HT-29 (cell line): ENCODE results near the gene PPP1CC. TPM values are rescaled to one million over a fixed set of nuclear protein-coding genes. Genes with fewer than 3 reads are reported as not detected.
A peak's percentile ranks its signal among the peaks of the same experiment; 100 is the strongest.
"Not testable (repeated sequence)": the region's sequence is repeated elsewhere in the genome, so short reads cannot be mapped to it uniquely, and the experiment has no call there.

Experiments
- DNase-seq: peaks from one replicate; pipeline ENCODE4 v3.0.0-alpha.2; 2015; ENCODE audit warnings: low spot score
- total RNA-seq: library from RNA; depleted of rRNA; stranded (reverse); fragments of >200 nt; shearing (Covaris generic); gene quantifications from 2 replicates; pipeline ENCODE4 v1.2.3, GENCODE V29; 2014; rRNA removed

The PPP1CC gene
- 105 and 120 TPM in 2 replicates for total RNA-seq

- DNase-seq = peak; percentile 96
Observed at GRCh38 chr12:110742718-110743570, at the start of gene PPP1CC. Gene PPP1CC (minus strand): TSS chr12:110742891. CDS start chr12:110742707, 184 bp downstream.

DNA sequence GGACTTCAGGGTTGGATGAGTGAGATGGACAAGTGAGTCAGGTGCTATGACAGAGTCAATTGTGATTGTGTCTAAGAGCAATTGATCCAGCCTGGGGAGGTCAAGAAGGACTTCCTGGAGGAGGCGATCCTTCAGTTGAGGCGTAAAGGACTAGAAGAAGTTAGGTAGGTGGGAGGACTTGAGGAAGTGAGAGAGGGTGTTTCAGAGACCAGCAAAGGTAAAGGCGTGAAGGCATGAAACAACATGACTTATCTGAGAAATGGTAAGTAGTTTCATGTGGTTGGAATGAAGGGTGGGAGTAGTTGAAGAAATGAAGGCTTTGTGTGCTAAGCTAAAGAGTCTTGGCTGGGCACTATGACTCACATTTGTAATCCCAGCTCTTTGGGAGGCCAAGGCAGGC lies 48.9 kb upstream of the PPP1CC start:
- no peak for DNase-seq

DNA sequence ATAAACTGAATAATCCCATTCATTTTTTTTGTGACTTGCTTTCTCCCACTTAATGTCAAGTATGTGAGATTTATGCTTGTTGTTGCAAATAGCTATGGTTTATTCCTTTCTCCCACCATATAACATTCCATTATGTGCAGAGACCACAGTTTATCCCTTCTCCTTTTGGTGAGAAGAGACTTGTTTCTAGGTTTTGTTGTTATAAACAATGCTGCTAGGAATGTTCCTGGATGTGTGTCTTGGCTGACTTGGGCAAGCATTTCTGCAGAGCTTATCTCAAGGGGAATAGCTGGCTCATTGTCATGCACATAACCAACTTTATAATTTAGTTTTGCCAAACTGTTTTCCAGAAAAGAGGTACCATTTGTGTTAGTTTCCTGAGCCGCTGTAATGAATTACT lies 47.6 kb upstream of the PPP1CC start:
- no peak for DNase-seq

DNA sequence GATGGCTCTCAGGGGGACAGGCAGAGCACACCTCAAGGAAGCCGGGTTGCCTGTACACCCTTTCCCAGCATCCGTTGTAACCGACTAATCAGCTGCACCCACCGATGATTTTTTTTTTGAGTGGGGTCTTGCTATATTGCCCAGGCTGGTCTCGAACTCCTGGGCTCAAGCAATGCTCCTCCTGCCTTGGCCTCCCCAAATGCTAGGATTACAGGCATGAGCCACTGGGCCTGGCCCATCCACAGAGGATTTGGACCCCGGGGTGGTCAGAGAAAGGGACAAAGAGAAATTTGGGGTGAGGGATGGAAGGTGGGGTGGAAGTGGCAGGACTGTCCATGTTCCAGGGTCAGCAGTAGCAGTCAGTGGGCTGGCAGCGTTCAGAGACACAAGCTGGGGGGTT lies 43.3 kb upstream of the PPP1CC start:
- no peak for DNase-seq

- DNase-seq = no peak
Observed at GRCh38 chr12:110785240-110785639, 42.5 kb upstream of the PPP1CC start.

GRCh38 chr12:110782922-110783321 lies 40.2 kb upstream of the PPP1CC start:
- DNase-seq = no peak

DNA sequence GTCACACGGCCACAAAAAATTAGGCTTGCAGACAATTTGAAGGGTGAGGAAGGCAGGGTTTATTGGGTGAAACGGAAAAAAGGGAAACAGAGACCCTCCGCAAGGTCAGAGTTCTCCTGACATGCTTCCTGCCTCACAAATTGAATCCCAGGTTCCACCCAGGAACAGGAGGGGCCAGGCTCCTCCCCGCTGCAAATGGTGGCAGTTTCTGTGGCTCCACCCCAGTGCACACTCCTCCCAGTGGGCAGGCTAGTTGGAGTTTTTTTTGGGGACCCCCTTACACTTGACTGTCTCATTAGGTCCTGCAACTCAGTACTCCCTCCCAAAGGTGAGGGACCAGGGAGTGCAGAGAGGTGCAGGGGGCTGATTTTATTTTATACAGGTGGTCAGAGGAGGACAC lies 39.4 kb upstream of the PPP1CC start:
- no peak for DNase-seq

DNA sequence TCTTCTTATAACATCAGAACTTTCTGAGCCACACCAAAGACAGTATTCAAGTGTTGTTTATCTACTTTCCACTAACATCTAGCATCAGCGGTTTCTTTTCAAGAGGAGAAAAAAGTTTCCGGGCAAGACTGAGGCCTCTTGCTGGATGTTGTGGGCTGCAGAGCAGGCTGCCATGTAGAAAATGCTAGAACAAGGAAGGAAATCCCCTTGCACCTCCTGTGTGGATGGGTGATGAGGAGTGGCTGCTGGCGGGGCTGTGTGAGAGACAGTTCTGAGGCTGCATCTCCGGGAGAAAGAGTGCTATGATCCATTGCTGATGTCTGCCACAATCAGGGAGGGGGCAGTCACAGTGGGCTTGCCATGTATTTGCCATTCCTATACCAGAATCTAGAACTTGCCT lies 37.8 kb upstream of the PPP1CC start:
- no peak for DNase-seq

- DNase-seq = no peak
Observed at GRCh38 chr12:110778833-110779577, 36.3 kb upstream of the PPP1CC start.

DNA sequence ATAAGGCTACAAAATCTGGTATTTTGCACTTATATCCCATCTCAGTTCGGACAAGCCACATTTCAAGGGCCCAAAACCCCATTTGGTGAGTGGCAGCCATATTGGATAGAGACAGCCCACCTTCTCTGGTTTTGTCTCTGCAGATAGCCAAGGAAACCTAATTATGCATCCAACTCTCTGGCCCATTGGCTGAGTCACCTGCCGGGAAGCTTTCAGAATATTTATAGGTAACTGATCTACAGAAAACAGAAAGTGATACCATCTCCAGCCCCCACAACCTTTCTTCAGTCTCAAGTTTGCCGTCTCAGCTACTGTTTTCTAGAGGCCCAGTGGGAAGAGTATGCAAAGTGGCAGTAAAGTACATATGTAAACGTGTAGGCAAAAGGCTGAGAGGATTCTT lies 33.7 kb upstream of the PPP1CC start:
- DNase-seq = no peak

DNA sequence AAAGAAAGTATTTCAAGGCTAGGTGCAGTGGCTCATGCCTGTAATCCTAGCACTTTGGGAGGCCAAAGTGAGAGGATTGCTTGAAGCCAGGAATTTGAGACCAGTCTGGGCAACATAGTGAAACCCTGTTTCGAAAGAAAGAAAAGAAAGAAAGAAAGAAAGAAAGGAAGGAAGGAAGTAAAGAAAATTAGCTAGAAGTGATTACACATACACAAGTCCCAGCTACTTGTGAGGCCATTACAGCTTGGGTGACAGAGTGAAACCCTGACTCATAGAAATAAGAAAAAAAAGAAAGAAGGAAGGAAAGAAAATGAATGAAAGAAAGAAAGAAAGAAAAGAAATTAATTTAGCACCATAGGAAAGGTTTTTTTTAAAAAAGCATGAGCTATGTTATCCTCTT lies 33.3 kb upstream of the PPP1CC start:
- DNase-seq = no peak

DNA sequence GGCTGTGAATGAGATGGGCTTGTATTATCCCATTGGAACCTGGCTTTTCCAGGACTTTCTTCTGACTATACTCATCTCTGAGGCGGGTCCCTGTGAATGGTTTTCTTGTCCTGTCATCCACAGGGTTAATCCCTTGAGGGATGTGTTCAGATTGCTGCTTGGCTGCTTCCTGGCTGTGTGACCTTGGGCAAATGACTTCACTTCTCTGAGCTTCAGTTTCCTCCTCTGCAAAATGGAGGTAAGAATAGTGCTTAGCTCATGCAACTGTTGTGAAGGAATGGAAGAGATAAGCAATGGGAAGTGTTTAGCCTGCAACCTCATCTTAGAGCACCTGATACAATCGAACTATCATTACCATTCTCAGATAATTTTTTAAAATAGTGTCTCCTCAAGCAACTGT lies 32.1 kb upstream of the PPP1CC start:
- DNase-seq = no peak

- no peak for DNase-seq
Observed at GRCh38 chr12:110768960-110769359, 26.3 kb upstream of the PPP1CC start.

DNA sequence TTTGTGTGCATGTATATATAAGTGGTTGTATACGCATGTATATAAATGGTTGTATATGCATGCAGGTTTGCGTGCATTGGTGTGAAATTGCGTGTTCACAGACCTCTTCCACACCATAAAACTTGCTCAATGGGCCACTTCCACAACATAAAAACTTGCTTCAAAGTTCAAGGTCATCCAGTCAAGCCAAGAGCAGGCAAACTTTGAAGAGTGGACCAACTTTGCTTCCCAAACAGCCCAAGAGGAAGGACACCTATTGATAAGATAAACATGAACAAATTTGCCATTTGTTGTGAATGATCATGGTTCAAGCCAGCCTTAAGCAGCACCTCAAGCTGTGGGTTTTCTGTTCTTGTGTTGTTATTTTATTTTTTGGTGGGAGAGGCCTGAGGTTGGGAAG lies 25.2 kb upstream of the PPP1CC start:
- no peak for DNase-seq

GRCh38 chr12:110766311-110767154 lies 23.8 kb upstream of the PPP1CC start:
- DNase-seq = no peak

DNA sequence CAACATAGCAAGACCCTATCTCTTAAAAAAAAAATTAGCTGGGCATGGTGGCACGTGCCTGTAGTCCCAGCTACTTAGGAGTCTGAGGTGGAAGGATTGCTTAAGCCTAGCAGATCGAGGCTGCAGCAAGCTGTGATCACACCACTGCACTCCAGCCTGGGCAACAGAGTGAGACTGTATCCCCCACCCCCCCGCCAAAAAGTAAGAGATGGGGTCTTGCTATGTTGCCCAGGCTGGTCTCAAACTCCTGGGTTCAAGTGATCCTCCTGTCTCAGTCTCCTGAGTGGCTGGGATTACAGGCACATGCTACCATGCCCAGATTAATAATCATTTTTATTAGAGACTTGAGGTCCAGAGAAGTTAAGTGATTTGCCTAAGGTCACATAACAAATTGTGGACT lies 22.9 kb upstream of the PPP1CC start:
- DNase-seq = not testable (repeated sequence)

- no peak for DNase-seq
Observed at GRCh38 chr12:110765111-110765510, 22.4 kb upstream of the PPP1CC start.

DNA sequence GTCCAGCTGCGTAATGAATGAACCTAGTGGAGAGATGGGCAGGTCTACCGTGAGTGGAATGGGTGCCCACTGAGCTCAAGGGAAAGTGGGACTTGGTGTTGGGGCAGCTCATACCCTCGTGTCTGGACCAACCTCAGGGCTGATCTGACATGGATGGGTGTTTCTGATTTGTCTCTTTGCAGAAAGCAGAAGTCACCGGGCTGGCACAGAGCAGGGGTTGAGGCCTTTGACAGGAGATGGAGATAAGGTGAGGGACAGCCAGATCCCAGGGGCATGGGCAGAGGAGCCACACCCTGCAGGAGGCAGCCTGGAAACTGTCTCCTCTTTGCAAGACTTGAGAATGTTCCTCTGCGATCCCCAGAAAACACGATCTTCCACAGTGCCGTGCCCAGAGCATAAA lies 20.9 kb upstream of the PPP1CC start:
- DNase-seq = no peak

DNA sequence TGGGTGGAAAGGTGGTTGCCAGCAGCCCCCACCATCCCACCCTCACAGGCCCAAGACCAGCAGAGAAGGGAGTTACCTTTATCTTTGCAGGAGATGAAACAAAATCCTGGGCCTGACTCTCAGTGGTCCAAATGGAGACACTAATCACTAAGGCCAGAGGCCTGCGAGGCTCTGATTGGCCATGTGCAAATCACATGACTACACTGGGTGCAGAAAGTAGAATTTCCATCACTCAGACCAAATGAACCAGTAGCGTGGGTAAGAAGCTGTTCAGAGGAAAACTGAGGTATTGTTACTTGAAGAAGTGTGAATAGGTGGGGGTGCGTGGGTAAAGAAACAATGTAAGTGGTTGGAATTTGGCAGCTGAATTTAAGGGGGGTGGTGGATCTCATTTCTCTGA lies 20.2 kb upstream of the PPP1CC start:
- no peak for DNase-seq

GRCh38 chr12:110760204-110760609 lies 17.5 kb upstream of the PPP1CC start:
- DNase-seq = no peak

DNA sequence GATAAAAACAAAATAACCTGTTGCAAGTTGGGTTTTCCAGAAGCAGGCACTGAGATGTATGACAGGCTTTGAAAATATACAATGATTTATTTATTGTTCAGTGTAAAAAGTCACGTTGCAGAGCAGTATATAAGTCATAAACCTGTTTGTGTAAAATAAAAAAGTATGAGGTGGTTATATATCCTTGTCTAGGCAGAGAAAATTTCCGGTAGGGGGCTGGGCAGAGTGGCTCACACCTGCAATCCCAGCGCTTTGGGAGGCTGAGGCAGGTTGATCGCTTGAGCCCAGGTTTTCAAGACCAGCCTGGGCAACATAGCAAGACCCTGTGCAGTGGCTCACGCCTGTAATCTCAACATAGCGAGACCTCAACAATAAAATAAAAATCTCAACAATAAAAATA lies 16.2 kb upstream of the PPP1CC start:
- DNase-seq = no peak

DNA sequence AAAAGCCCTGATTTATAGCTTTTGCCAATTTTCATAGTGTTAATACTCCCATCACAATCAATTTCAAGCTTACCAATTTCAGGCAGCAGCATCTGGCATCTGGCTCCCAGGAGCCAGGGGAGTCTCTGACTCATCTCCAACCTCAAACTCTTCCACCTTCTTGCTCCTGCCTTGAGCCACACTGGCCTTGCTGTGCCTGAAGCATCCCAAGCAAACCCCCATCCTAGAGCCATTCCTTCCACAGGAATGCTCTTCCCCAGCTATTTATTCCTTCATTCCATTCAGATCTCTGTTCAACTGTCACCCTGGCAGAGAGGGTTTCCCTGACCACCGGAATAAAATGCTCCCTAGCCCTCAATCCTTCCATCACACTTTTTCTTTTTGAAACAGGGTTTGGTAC lies 13.9 kb upstream of the PPP1CC start:
- no peak for DNase-seq
